A549 (cell line): ENCODE data around the gene RXFP3. TPM values are rescaled to one million over a fixed set of nuclear protein-coding genes. Genes with fewer than 3 reads are reported as not detected.
"Not testable (repeated sequence)": the region's sequence is repeated elsewhere in the genome, so short reads cannot be mapped to it uniquely, and the experiment has no call there.

Source experiments
- ATAC-seq, 2 experiments: fragments of 200-7000 bp in 1 of 2; fragments of >200 bp in 1 of 2; cut with Nextera tagmentation in 1 of 2; cut with Tn5 transposase in 1 of 2; 3 replicates each; pipeline versions ENCODE4 v1.8.0 to v1.9.1; 2018 to 2020; ENCODE audit warnings: mild to moderate bottlenecking in 1 of 2, moderate library complexity in 1 of 2
- CTCF ChIA-PET: fragments of 300-600 bp; sonication (Branson Sonifier 250); formaldehyde crosslinking; extraction: SDS; loops from one replicate; lab custom pipeline; 2021; ENCODE audit warnings: antibody characterized with exemption, inconsistent platforms; lab: Yijun Ruan, JAX
- POLR2A ChIA-PET: fragments of 350-600 bp; formaldehyde crosslinking; extraction: SDS; loops from one replicate; lab custom pipeline; 2021; ENCODE audit warnings: antibody characterized with exemption, inconsistent platforms; lab: Yijun Ruan, JAX
- DNase-seq, 2 experiments: peaks; one replicate each; pipeline versions ENCODE4 v3.0.0 to v3.0.0-alpha.2; 2011 to 2016; ENCODE audit warnings: low read depth in 1 of 2, low spot score in 1 of 2
- FAIRE-seq: peaks from 2 replicates; lab custom pipeline; 2011; peaks lifted over from hg19 to GRCh38; lab: Jason Lieb, UNC
- H3K27ac ChIP-seq, 2 experiments: fragments of >200 bp; sonication (Bioruptor Twin); formaldehyde crosslinking; 3 replicates each; pipeline ENCODE4 v1.5.1; 2016 to 2017
- H3K4me1 ChIP-seq: fragments of >200 bp; sonication (Bioruptor Twin); formaldehyde crosslinking; 3 replicates; pipeline ENCODE4 v1.6.1; 2016
- H3K4me2 ChIP-seq: fragments of >200 bp; sonication (Bioruptor Twin); formaldehyde crosslinking; 3 replicates; pipeline ENCODE4 v1.6.1; 2016
- H3K4me3 ChIP-seq: fragments of >200 bp; sonication (Bioruptor Twin); formaldehyde crosslinking; 3 replicates; pipeline ENCODE4 v1.5.1; 2016
- H3K9me3 ChIP-seq: fragments of >200 bp; sonication (Bioruptor Twin); formaldehyde crosslinking; 3 replicates; pipeline ENCODE4 v1.6.1; 2016
- BHLHE40 ChIP-seq: IDR thresholded peaks from 2 replicates; pipeline ENCODE4 v1.6.1; 2012; ENCODE audit warnings: low read depth, low read length, inconsistent platforms
- CBX2 ChIP-seq: fragments of 200-600 bp; sonication (generic); IDR thresholded peaks from 2 replicates; pipeline ENCODE4 v1.6.1; 2016; ENCODE audit warnings: low read depth, mild to moderate bottlenecking, borderline replicate concordance
- CHD4 ChIP-seq: fragments of 200-600 bp; sonication (generic); IDR thresholded peaks from 2 replicates; pipeline ENCODE4 v1.6.1; 2016; ENCODE audit warnings: antibody characterized with exemption, mild to moderate bottlenecking, borderline replicate concordance
- EP300 ChIP-seq, 2 experiments: fragments of >200 bp; sonication (Bioruptor Twin); formaldehyde crosslinking; IDR thresholded peaks; 2 replicates in 1 of 2; 3 replicates in 1 of 2; pipeline ENCODE4 v1.6.1; 2016 to 2017
- MAFK ChIP-seq: fragments of 450-650 bp; IDR thresholded peaks from 2 replicates; pipeline ENCODE4 v1.6.1; 2014; ENCODE audit not compliant: partially characterized antibody
- NFE2L2 ChIP-seq: fragments of 150-350 bp; conservative IDR thresholded peaks from 2 replicates; pipeline ENCODE4 v1.6.1; 2014; ENCODE audit warnings: low read length
- NR3C1 ChIP-seq: fragments of >200 bp; sonication (Bioruptor Twin); formaldehyde crosslinking; IDR thresholded peaks from 3 replicates; pipeline ENCODE4 v1.6.1; 2017
- RAD21 ChIP-seq, 2 experiments: fragments of >200 bp in 1 of 2; sonication (Bioruptor Twin) in 1 of 2; formaldehyde crosslinking in 1 of 2; IDR thresholded peaks in 1 of 2; conservative IDR thresholded peaks in 1 of 2; 2 replicates in 1 of 2; 3 replicates in 1 of 2; pipeline ENCODE4 v1.6.1; 2012 to 2018; ENCODE audit warnings: inconsistent platforms in 1 of 2
- USF2 ChIP-seq: fragments of 450-650 bp; IDR thresholded peaks from 2 replicates; pipeline ENCODE4 v1.6.1; 2014; ENCODE audit warnings: antibody characterized with exemption
- ZFP36 ChIP-seq: fragments of 450-650 bp; IDR thresholded peaks from 2 replicates; pipeline ENCODE4 v1.6.1; 2014; ENCODE audit warnings: borderline replicate concordance; ENCODE audit not compliant: partially characterized antibody
- ZSCAN20 ChIP-seq: fragments of 250-450 bp; sonication (Bioruptor Pico); IDR thresholded peaks from 2 replicates; pipeline ENCODE4 v1.8.0; 2022; ENCODE audit warnings: mild to moderate bottlenecking, moderate library complexity
- WGBS: methylation state at CpG from one replicate; pipeline ENCODE4 v1.1.6; 2017; ENCODE audit errors: missing lambda C conversion rate; 5-methylcytosine and 5-hydroxymethylcytosine counted together
- polyA plus RNA-seq, 4 experiments: library from polyadenylated mRNA; depleted of rRNA in 3 of 4; stranded (reverse); fragments of >200 nt; fragmentation: RNase III in 1 of 4; extraction: RNeasy Plus Mini Kit Qiagen cat#74134 plus additional on column Dnase treatment in 1 of 4; gene quantifications; 2 replicates in 3 of 4; 3 replicates in 1 of 4; pipeline ENCODE4 v1.2.3, GENCODE V29; 2011 to 2017
- TF ChIP-seq, protein P1 (sequence below): fragments of >200 bp; sonication (Bioruptor Twin); formaldehyde crosslinking; IDR thresholded peaks from 3 replicates; pipeline ENCODE4 v1.6.1; 2016
- TF ChIP-seq, protein P2 (sequence below): fragments of 250-450 bp; sonication (Bioruptor Pico); IDR thresholded peaks from 2 replicates; pipeline ENCODE4 v1.5.0; 2020; ENCODE audit warnings: low read depth, mild to moderate bottlenecking, moderate library complexity
- TF ChIP-seq, protein P3 (sequence below): fragments of >200 bp; sonication (Bioruptor Twin); formaldehyde crosslinking; IDR thresholded peaks from 2 replicates; pipeline ENCODE4 v1.6.1; 2016

The RXFP3 gene
- polyA plus RNA-seq, 2 of the 4 experiments (the other 2 are of a cell fraction): not detected

GRCh38 chr5:33941090-33941489, 4.9 kb downstream of the RXFP3 start:
- Histone ChIP-seq H3K4me1 (no peaks in the 10 kb centered on the region), H3K4me2 (no peak overlapping the region), H3K27ac (no peak overlapping the region), H3K4me3 (no peak overlapping the region), H3K9me3 (no peaks in the 10 kb centered on the region)
- POLR2A ChIA-PET: no interaction called here
- no peak for ATAC-seq
- CTCF ChIA-PET: interaction anchor here (0.8 to 1.2 kb wide), 3 partner anchors 10 to 25 kb away, joined by 3 read pairs; no protein-coding TSS in a partner anchor
- 64% methylated on average over 5 of the region's 5 CpGs for WGBS
- no peak for DNase-seq
- TF ChIP-seq, protein P1, sequence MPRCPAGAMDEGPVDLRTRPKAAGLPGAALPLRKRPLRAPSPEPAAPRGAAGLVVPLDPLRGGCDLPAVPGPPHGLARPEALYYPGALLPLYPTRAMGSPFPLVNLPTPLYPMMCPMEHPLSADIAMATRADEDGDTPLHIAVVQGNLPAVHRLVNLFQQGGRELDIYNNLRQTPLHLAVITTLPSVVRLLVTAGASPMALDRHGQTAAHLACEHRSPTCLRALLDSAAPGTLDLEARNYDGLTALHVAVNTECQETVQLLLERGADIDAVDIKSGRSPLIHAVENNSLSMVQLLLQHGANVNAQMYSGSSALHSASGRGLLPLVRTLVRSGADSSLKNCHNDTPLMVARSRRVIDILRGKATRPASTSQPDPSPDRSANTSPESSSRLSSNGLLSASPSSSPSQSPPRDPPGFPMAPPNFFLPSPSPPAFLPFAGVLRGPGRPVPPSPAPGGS: no peak
- TF ChIP-seq ZFP36 (no peak), ZSCAN20 (CRISPR knock-in tag) (no peak), NR3C1 (no peak), EP300 (IDR thresholded peaks at IDR 0.05) (no peak)
- TF ChIP-seq, protein P2, sequence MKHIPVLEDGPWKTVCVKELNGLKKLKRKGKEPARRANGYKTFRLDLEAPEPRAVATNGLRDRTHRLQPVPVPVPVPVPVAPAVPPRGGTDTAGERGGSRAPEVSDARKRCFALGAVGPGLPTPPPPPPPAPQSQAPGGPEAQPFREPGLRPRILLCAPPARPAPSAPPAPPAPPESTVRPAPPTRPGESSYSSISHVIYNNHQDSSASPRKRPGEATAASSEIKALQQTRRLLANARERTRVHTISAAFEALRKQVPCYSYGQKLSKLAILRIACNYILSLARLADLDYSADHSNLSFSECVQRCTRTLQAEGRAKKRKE (CRISPR knock-in tag): no peak
- FAIRE-seq: no peak

DNA sequence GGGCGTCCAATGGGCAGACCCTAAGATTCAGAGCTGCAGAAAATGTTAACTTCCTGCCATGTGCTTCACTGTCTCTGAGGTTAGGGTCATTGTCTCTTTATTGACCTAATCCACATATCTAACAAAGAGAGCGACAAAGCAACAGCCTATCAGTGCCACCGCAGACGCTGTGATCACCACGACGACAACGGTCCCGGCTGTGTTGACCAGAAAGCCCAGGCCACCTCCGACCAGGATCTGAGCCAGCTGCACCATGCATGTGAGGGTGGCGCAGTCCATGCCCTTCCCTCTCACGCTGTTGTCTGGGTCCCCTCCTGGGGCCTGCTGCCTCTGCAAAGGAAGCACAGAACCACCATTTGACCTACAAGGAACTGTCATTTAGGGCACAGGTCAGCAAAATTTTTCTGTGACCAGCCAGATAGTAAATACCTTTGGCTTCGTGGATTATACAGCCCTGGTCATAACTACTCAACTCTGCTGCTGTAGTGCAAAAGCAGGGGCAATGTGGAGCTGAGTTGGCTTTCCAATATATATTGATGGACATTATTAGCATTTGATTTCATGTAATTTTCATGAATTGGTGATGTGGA, 8.5 kb downstream of the RXFP3 start:
- H3K4me1 ChIP-seq: no peaks in the 10 kb centered on the region
- 58% methylated on average over 11 of the region's 12 CpGs for WGBS
- no peak overlapping the region for H3K27ac ChIP-seq
- TF ChIP-seq MAFK (peak; percentile 52), USF2 (no peak), CBX2 (no peak)
- TF ChIP-seq, protein P3, sequence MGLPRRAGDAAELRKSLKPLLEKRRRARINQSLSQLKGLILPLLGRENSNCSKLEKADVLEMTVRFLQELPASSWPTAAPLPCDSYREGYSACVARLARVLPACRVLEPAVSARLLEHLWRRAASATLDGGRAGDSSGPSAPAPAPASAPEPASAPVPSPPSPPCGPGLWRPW: no peak
- FAIRE-seq (no peak), DNase-seq (no peak), ATAC-seq (no peak)
- no peaks in the 10 kb centered on the region for H3K9me3 ChIP-seq
- CTCF ChIA-PET: interaction anchor here (2.5 to 3.2 kb wide), 2 partner anchors 9 to 25 kb away, joined by 11 to 12 read pairs; partner anchors contain the start of gene RXFP3
- POLR2A ChIA-PET: no interaction called here
- no peak overlapping the region for H3K4me2 ChIP-seq
- H3K4me3 ChIP-seq: no peak overlapping the region

- H3K9me3 ChIP-seq, FAIRE-seq, H3K4me2 ChIP-seq, DNase-seq, H3K4me1 ChIP-seq, H3K4me3 ChIP-seq, H3K27ac ChIP-seq, ATAC-seq, POLR2A ChIA-PET: not testable (repeated sequence)
- 40% methylated on average over 5 of the region's 5 CpGs for WGBS
- peak; percentile 54 for TF ChIP-seq MAFK
- CTCF ChIA-PET: interaction anchor here (0.6 kb wide), 1 partner anchor 1414 kb away, joined by 3 read pairs; no protein-coding TSS in a partner anchor
Measured at GRCh38 chr5:33952175-33952574, 16.0 kb downstream of the RXFP3 start.

DNA sequence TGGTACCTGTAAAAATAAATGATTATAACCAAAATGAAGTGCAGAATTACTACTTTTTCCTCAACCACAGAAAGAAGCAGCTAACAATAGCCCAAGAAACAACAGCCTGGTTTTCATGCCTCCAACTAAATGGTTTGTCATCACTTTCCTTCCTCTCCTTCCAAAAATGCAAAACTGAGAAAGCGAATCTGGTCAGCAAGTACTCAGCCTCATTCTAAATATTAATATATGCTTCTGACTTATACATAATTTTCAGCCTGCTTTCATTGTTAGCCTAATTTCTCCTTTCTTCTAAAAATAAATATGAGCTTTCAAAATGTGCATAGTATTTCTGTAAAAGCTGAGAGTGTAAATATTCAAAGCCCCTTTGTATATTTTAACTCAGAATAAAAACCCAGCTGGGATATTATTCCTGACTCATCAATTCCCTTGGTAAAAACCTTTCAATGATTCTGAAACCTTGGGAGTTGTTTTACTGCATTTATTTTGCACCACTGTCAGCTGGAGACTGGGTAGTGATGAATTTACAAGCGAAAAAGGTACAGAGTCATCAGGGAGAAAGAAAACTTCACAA, 21.5 kb downstream of the RXFP3 start:
- ATAC-seq: no peak
- no peak for FAIRE-seq

More for the DNA sequence above, 21.5 kb downstream of the RXFP3 start:
- ChIA-PET CTCF (interaction anchor here (1.8 to 6.8 kb wide), 2 partner anchors 12 to 23 kb away, joined by 11 to 37 read pairs; no protein-coding TSS in a partner anchor), POLR2A (no interaction called here)
- Histone ChIP-seq H3K27ac (no peak overlapping the region), H3K4me1 (no peaks in the 10 kb centered on the region), H3K9me3 (peaks cover 8% of the 10 kb centered on the region; the same call in 1 of the 3 replicates), H3K4me2 (no peak overlapping the region), H3K4me3 (no peak overlapping the region)
- TF ChIP-seq BHLHE40 (no peak), USF2 (no peak), RAD21 (conservative IDR thresholded peaks at IDR 0.05 in 1 of 2, IDR thresholded peaks at IDR 0.05 in 1 of 2) (no peak), NFE2L2 (no peak), MAFK (peak; percentile 46), CHD4 (no peak)
- DNase-seq: no peak
- WGBS: 37% methylated on average over 2 of the region's 2 CpGs
